GM12891 (cell line): ENCODE results near the gene C1orf226.

Experiments used
- POLR2A ChIP-seq: IDR thresholded peaks from 2 replicates; pipeline ENCODE4 v1.6.1; 2011; ENCODE audit warnings: low read depth, low read length, control low read depth
- POLR2AphosphoS5 ChIP-seq: IDR thresholded peaks from 2 replicates; pipeline ENCODE4 v1.6.1; 2011; ENCODE audit warnings: low read depth, low read length, control low read depth

GRCh38 chr1:162359523-162360236, 21.8 kb upstream of the C1orf226 start:
- TF ChIP-seq POLR2A (no peak), POLR2AphosphoS5 (no peak)
